Dedifferentiated amniotic fluid mesenchymal stem cell (primary cell): ENCODE measurements around the gene CAPZA2.
"Not testable (repeated sequence)": the region's sequence is repeated elsewhere in the genome, so short reads cannot be mapped to it uniquely, and the experiment has no call there.

ENCODE experiments used
- DNase-seq: peaks from one replicate; pipeline ENCODE4 v3.0.0-alpha.2; 2016; ENCODE audit errors: extremely low spot score

CAPZA2 gene

DNA sequence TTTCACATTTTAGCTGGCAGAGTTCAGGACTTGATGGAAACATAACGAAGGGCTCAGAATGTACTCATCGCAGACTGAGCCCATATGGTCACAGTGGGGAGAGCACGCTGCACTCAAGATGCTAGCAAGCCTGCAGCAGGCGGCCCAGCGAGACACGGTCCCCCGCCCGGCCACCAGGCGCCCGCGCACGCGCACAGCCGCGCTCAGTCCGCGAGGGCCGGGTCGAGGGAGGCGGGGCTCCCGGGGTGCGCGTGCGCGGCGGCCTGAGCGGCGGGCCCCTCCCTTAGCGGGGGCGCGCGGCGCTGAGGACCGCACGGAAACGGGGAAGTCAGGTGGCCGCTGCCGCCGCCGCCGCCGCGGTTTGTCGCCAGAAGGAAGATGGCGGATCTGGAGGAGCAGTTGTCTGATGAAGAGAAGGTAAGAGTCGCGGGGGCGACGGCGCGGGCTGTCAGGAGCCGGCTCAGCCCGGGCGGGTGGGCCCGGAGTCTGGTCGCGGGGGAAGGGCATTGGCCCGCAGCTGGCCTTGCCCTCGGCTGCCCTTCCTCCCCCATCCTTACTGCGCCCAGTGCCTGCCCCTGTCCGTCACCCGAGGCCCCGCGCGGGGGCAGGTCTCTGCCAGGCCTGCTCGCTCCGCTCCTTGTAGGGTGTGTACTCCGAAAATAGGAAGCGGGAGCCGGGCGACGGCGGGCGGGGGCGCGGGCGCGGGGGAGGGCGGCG lies at the start of gene CAPZA2:
Gene CAPZA2, plus strand, starts transcription at position 354 of the 717 bp plus-strand sequence. Its CDS starts 25 bp downstream, at position 379.
- DNase-seq: peak; percentile 89

DNA sequence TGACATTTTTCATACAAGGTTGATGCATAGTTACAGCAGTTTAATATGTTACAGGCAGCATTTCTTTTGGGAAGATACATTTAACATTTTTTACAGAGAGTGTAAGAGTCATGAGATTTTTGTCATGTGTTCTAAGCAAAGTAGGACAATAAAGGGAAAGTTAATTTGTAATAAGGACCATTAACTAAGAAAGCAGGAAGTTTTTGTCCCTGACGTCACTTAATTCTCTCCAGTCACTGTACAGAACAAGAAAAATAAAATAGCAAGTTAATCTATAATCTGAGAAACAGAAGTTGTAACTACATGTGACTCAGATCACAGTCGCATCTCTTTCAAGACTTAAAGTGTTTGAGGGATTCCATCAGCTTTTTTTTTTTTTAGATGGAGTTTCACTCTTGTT lies 49.5 kb upstream of the CAPZA2 start:
- DNase-seq: no peak

DNA sequence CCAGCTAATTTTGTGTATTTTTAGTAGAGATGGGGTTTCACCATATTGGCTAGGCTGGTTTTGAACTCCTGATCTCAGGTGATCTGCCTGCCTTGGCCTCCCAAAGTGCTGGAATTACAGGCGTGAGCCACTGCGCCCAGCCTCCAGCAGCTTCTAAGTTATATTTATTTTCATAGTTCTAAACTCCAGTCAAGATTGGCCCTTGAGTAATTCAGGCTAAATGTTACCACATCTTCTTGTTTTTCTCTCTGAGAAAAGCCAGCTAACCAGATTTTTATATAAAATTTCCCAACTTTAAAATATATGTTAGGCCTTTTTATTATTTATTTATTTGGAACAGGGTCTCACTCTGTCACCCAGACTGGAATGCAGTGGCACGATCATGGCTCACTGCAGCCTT lies 49.0 kb upstream of the CAPZA2 start:
- DNase-seq: not testable (repeated sequence)

DNA sequence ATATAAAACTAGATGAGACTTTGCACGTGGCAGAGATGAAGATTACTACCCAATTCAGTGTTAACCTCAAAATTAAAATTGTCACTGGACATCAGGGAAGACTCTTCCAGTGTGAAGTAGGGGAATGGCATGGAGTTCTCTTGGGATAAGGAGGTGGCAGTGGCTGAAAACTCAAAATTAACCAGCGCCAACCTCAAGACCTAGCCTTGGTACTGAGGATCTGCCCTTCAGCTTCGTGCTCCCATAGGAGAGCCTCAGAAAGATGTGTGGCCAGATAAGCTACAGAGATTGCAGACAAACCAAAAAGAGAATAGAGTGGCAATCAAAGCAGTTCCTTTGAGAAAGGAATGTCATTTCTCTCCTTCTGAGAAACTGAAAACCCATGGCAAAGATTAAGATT lies 47.3 kb upstream of the CAPZA2 start:
- no peak for DNase-seq

DNA sequence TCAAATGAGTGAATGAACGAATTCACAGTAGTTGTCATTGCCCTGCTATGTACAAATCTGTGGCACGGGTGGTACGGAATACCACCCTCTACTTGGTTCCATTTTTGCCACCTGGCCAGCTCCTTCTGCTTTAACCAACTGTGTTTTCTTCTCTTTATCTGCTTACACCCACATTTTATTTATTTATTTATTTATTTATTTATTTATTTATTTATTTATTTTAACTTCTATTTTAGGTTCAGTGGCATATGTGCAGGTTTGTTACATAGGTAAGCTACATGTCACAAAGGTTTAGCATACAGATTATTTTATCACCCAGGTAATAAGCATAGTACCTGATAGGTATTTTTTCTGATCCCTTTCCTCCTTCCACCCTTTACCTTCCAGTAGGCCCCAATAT lies 42.2 kb upstream of the CAPZA2 start:
- no peak for DNase-seq

DNA sequence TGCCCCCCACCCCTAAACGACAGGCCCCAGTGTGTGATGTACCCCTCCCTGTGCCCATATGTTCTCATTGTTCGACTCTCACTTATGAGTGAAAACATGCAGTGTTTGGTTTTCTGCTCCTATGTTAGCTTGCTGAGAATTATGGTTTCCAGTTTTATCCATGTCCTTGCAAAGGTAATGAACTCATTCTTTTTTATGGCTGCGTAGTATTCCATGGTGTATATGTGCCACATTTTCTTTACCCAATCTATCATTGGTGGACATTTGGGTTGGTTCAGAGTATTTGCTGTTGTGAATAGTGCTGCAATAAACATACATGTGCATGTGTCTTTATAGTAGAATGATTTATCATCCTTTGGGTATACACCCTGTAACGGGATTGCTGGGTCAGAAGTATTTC lies 40.7 kb upstream of the CAPZA2 start:
- DNase-seq: not testable (repeated sequence)

DNA sequence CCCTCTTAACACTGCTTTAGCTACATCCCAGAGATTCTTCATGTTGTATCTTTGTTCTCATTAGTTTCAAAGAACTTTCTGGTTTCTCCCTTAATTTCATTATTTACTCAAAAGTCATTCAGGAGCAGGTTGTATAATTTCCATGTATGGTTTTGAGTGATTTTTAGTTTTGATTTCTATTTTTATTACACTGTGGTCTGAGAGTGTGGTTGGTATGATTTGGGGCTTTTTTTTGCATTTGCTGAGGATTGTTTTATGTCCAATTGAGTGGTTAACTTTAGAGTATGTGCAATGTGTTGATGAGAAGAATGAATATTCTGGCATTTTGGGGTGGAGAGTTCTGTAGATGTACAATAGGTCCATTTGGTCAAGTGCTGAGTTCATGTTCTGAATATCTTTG lies 37.9 kb upstream of the CAPZA2 start:
- DNase-seq: no peak

DNA sequence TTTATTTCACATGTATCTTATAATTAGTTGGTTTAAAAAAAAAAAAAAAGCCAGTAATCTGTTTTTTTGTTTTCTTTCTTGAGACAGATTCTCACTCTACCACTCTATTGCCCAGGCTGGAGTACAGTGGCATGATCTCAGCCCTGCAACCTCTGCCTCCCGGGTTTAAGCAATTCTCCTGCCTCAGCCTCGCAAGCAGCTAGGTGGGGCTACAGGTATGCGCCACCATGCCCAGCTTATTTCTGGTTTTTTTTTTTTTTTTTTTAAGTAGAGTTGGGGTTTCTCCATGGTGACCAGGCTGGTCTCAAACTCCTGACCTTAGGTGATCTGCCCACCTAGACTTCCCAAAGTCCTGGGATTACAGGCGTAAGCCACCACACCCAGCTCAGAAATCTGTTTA lies 34.1 kb upstream of the CAPZA2 start:
- no peak for DNase-seq

DNA sequence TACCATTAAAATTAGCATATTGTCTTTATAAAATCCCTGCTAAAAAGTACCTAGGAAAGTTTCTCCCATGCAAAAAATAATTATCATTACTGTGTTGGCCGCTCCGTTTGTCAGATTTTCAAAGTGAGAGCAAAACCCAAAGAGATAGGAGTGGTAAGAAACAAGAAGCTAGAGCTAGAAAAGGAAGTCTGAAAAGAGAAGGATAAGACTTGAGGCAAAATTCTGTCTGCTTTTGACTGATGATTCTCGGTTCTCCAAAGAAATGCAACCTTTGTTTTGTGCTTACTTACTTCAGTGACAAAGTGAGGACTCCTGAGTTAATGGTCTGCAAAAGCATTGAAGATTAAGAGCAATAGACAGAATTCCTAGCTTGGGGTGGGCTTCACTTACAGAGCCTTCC lies 33.3 kb upstream of the CAPZA2 start:
- no peak for DNase-seq

DNA sequence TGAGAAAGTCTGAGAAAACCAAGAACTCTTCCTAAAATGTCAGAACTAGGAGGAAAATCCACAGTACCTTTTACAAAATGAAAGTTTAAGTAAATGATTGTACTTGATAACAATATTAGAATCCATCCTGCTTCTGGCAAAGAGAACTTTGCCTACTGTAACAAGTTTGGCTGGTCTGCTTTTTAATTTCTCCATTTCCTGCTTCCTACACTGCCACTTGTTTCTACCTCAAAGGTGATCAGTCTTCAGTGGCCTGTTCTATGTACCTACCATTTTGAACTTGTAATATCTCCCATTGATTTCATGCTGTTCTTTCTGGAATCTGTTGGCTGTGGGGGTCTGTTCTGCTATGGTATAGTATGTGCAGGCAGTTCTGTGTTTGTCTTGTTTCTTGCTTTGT lies 32.9 kb upstream of the CAPZA2 start:
- DNase-seq: no peak

DNA sequence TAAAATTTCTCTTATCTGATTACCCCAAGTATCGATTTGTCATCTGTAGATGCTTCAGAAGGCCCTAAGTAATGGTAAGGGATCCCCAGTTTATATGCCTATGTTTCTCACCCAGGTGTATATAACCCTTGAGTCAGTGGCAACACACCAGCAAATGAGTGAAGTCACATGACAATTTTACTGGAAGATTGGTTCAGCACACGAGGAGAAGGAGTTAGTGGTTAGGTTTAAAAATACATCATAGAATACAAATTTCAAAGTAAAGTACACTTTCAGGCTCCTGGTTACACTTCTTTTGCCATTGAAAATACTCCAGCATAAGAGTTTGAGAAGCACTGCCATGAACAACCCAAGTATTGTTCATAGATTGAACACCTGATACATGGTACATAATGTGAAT lies 29.7 kb upstream of the CAPZA2 start:
- DNase-seq: no peak

DNA sequence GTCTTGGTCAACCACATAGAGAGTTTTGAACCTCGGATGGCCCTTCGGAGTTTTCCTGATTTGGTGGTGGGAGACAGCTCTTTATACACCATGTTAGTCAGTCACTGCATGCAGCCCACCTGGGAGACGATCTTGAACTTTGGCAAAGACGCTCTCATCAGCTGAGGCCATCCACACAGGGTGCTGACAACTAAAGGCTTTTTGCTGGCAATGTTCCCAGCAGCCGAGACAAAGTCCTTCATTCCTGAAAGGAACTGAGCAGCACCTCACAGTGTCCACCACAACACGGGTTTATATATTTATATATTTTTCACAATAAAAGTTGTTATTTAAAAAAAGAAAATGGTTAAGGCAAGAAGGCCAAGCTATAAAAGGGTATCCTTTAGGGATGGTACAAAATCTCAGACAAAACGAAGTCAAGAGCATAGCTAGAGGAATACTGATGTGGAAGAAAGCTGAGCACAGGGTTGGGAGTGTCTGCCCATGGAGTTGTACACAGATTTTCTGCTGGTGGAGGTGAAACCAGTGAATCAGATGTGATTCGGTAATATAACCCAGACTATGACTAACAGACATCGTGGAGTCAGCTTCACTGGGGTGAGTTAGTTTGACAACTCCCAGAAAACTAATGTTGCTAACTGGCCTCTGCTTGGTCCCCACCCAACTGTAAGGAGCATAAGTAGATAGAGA lies 27.4 kb upstream of the CAPZA2 start:
- no peak for DNase-seq

DNA sequence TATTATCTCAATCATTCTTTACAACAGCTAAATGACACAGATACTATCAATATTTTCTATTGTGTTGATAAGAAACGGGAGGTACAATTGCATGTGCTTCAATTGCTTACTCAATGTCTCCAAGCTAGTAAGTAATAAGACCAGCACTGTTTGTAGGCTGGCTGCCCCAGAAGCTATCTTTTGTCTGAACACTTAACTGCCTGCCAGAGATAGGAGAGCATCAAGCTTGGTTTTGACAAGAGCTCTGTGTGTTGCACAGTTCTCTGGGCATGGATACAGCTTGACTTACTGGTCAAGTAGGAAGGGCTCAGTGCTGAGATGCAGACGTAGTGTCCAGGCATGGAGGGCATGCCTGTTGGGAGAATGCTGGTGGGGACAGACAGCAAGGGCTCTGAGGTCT lies 26.3 kb upstream of the CAPZA2 start:
- DNase-seq: no peak

DNA sequence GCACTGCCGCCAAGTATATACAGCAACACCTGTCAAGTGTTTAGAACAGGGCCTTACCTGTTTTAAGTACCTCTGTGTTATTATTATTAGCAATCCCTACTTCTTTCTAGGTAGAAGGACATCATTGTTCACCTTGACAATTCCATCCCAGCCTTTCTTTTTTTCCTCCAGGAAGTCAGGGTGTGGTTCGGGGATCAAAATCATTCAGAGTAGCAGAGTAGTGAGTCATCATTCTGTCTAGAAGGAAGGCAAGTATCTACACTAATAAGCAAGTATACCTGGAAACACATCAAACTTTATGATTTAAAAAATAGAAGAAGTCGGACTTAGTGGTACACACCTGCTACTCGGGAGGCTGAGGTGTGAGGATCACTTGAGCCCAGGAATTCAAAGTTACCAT lies 25.5 kb upstream of the CAPZA2 start:
- DNase-seq: no peak

DNA sequence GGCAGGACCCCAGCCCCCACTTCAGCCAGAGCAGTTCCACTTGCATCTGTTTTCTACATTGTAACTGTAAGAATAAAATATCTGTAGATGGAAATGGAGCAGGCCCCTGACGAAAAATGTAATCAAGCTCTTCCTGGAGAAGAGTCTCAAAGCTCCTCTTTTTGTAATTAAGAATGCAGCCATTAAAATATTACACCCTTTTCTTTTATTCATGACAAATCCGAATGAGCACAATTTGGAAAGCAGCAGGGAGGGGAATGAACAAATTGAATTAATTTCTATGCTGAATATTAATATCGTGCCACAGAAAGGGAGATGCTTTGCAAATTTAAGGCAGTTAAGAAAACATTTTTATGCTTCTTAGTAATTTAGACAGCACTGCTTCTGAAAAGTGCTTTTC lies 24.8 kb upstream of the CAPZA2 start:
- DNase-seq: no peak

DNA sequence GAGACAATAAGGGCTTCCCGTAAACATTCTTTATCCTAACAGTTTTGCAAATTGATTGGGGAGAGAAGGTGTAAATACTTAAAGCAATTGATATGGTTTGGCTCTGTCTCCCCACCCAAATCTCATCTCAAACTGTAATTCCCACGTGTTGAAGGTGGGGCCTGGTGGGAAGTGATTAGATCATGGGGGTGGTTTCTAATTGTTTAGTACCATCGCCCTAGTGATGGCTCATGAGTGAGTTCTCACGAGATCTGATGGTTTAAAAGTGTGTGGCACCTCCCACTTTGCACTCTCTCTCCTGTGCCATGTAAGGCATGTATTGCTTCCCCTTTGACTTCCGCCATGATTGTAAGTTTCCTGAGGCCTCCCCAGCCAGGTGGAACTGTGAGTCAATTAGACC lies 22.1 kb upstream of the CAPZA2 start:
- DNase-seq: no peak

DNA sequence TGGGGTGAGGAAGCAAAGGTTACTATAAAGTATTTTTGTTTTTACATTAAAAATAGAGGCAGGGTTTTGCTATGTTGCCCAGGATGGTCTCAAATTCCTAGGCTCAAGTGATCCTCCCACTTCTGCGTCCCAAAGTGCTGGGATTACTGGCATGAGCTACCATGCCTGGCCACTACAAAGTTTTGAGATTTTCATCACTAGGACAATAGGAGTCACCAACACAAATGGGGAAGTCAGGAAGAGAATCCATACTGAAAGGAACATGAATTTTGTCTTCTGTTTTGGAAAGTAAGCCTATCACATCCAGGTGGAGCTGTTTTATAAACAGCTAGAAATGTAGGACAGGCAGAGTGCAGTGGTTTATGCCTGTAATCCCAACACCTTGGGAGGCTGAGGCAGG lies 20.0 kb upstream of the CAPZA2 start:
- DNase-seq: no peak

DNA sequence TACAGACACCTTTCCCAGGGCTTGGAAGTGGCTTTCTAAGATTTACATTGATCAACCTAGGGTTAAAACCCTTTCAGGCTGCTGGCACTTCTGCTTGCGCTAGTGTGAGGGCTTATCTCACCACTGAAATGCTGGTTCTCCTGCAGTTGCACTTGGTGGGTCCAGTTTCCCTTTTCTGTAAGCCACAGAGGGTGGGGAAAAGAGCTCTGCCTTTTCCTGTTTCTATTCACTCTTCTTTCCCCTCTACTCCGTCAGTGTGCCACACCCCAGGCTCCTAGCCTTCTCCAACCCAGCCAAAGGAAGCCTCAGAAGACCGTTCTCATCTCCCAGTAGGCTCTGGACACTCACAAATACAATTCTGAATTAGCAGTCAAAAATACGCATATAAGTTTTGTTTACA lies 19.0 kb upstream of the CAPZA2 start:
- no peak for DNase-seq

DNA sequence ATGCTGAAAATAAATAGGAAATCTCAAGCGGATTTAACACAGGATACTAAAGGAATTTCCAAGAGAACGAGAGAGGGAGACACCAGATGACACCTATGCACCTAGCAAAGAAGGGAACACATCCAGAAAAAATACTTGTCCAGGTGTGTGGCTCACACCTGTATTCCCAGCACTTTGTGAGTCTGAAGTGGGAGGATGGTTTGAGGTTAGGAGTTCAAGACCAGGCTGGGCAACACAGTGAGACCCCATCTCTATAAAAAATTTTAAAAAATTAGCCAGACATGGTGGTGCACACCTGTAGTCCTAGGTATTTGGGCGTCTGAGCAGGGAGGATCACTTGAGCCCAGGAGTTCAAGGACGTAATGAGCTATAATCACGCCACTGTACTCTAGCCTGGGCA lies 11.2 kb upstream of the CAPZA2 start:
- no peak for DNase-seq

DNA sequence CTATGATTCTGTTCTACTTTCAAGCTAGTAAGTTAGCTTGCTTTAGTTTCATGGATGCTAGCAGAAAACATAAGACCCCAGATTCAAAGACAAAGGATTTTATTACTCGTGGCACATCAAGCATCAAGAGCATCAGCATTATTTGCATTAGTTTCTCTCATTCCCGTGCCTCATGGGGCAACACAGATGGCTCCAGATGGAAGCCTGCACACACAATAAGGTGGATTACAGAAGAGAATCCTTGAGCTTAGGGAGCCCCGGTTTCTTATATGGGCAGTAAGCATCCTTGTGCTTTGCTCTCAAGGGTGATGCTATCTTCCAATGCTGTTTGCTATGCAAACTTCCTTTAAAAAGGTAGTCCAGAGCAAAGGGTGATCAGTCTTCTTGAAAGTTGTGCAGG lies 10.7 kb upstream of the CAPZA2 start:
- no peak for DNase-seq

DNA sequence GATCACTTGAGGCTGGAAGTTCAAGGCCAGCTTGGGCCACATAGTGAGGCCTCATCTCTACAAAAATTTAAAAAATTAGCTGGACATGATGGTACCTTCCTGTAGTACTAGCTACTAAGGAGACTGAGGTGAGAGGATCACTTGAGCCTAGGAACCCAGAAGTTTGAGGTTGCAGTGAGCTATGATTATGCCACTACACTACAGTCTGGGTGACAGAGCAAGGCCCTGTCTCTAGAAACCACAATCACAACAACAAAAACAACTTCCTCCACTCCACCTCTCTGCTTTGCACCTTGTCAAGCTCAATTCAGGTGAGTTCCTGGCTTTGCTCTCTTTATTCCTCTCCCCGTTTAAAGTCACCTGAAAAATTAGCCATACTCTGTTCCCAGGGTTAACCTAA lies 8.3 kb upstream of the CAPZA2 start:
- DNase-seq: no peak

DNA sequence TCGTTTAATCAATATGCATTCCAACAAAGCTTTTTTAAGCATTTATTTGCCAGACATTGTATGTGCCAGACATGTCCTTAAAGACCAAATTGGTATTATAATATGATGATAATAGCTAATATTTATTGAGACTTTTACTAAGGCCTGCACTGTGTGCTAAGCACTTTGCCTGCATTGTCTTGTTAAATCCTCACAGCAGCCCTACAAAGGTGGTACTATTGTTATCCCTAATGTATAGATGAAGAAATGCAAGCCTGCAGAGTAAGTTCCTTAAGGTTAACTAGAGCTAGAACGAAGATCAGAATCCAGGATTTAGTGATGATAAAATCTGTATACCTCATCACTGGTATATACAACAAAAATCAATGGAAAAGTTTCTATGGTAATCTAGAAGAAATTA lies 5.3 kb upstream of the CAPZA2 start:
- no peak for DNase-seq

DNA sequence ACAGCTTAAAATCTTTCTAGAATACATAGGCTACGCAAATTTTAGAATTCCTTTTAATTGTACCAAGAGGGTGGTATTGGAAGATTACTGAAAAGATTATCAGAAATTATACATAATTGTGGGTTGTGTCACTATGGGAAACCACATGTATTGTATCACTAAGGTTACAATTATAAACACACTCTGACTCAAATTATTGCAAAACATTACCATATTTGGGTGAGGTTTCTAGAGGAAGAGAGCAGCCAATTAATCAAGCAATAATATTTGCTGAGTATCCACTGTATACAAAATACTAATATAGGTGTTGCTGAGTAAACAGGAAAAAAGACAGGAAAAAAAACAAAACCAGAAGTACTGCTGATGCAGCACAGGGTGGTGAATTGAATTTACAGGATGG lies 3.1 kb upstream of the CAPZA2 start:
- no peak for DNase-seq

DNA sequence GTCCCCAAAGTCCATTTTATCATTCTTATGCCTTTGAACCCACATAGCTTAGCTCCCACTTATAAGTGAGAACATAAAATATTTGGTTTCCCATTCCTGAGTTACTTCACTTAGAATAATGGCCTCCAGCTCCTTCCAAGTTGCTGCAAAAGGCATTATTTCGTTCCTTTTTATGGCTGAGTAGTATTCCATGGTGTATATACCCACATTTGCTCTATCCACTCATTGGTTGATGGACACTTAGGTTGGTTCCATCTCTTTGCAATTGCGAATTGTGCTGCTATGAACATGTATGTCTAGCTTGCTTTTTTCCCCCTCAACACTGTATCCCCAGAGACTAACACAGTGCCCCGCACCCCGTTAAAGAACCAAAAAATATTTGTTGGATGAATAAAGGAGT lies 670 bp upstream of the CAPZA2 start:
- no peak for DNase-seq
